ENCODE data around the gene SBF2. TPM values are rescaled to one million over a fixed set of nuclear protein-coding genes. Genes with fewer than 3 reads are reported as not detected.

SBF2 gene
- total and polyA plus RNA-seq, 7 experiments from 2014 or later: 4.2 to 35.2 (median 13.3) TPM

DNA sequence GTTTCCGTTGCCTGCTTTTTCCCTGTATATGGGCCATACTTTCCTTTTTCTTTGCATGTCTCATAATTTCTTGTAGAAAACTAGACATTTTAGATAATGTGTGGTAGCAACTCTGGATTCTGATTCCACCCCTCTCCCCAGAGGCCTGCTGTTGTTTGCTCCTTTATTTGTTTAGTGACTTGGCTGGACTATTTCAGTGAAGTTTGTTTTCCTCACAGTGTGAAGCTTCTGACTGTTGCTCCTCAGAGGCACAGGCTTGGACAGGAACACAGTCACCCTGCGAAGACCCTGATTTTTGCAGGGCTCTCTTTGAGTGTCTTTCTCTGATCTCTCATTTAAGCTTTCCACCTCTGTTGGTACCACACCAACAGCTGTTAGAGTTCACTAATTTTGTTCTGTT is 557.7 kb downstream of the SBF2 start:
- POLR2A ChIA-PET: no interaction called here

DNA sequence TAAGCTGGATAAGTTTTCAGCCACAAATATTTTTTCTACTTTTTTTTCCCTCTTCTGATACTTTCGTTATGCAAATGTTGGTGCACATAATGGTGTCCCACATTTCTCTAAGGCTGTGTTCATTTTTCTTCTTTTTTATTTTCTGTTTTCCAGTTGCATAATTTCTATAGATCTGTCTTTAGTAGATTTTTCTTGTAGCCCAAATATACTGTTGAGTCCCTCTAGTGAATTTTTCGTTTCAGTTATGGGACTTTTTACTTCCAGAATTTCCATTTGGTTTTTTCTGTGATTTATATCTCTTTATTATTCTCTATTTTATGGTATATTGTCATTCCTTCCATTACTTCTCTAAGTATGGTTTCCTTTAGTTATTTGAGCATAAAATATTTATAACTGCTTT is 558.1 kb downstream of the SBF2 start:
- Mint-ChIP-seq H3K9me3 (peaks cover 8 to 23% (median 17%) of the 10 kb centered on the region in 11 donors), H3K36me3 (peaks cover 14 to 46% (median 29%) of the 10 kb centered on the region in 5 donors), H3K27me3 (no peaks in the 10 kb centered on the region), H3K27ac (no peak overlapping the region), H3K4me3 (no peak overlapping the region), H3K4me1 (peaks cover 0 to 27% (median under 1%) of the 10 kb centered on the region in 7 donors)
- Histone ChIP-seq H3K27me3 (ENCODE audit: control insufficient read depth in 2 of 2, insufficient read depth in 2 of 2, low read length in 2 of 2) (no peaks in the 10 kb centered on the region), H3K36me3 (ENCODE audit: control insufficient read depth in 2 of 3, insufficient read depth in 3 of 3, low read length in 3 of 3) (peaks cover 0 to 3% (median 0%) of the 10 kb centered on the region in 3 experiments), H3K4me1 (ENCODE audit: control insufficient read depth in 2 of 2, insufficient read depth in 2 of 2, low read length in 2 of 2) (no peaks in the 10 kb centered on the region), H3K4me3 (ENCODE audit: low read length) (no peak overlapping the region), H3K9me3 (ENCODE audit: control insufficient read depth in 2 of 3, low read length in 3 of 3) (peaks cover 0 to 4% (median 0%) of the 10 kb centered on the region in 3 experiments), H3K27ac (ENCODE audit: low read depth, low read length) (no peak overlapping the region)
- ATAC-seq (no peak), DNase-seq (no peak)
- POLR2A ChIA-PET: no interaction called here
- CTCF ChIA-PET: no interaction called here
- intact Hi-C loops (cut with micrococcal nuclease): no loop called here

More for the DNA sequence above, 557.7 kb downstream of the SBF2 start:
- H3K9me3 Mint-ChIP-seq: peaks cover 8 to 23% (median 17%) of the 10 kb centered on the region in 11 donors
- peaks cover 0 to 27% (median 0%) of the 10 kb centered on the region in 7 donors for H3K4me1 Mint-ChIP-seq
- Histone ChIP-seq H3K4me1 (ENCODE audit: control insufficient read depth in 2 of 2, insufficient read depth in 2 of 2, low read length in 2 of 2) (no peaks in the 10 kb centered on the region), H3K36me3 (ENCODE audit: control insufficient read depth in 2 of 3, insufficient read depth in 3 of 3, low read length in 3 of 3) (peaks cover 0 to 3% (median 0%) of the 10 kb centered on the region in 3 experiments), H3K9me3 (ENCODE audit: control insufficient read depth in 2 of 3, low read length in 3 of 3) (peaks cover 0 to 4% (median 0%) of the 10 kb centered on the region in 3 experiments), H3K27me3 (ENCODE audit: control insufficient read depth in 2 of 2, insufficient read depth in 2 of 2, low read length in 2 of 2) (no peaks in the 10 kb centered on the region), H3K4me3 (ENCODE audit: low read length) (no peak overlapping the region), H3K27ac (ENCODE audit: low read depth, low read length) (no peak overlapping the region)
- ATAC-seq (no peak), DNase-seq (no peak)
- H3K4me3 Mint-ChIP-seq: no peak overlapping the region
- peaks cover 14 to 47% (median 29%) of the 10 kb centered on the region in 5 donors for H3K36me3 Mint-ChIP-seq
- CTCF ChIA-PET: interaction anchor here (1.0 to 2.1 kb wide), 2 partner anchors 11 to 22 kb away, joined by 3 to 12 read pairs; no protein-coding TSS in a partner anchor
- no peak overlapping the region for H3K27ac Mint-ChIP-seq
- intact Hi-C loops (cut with micrococcal nuclease): no loop called here
- no peaks in the 10 kb centered on the region for H3K27me3 Mint-ChIP-seq

DNA sequence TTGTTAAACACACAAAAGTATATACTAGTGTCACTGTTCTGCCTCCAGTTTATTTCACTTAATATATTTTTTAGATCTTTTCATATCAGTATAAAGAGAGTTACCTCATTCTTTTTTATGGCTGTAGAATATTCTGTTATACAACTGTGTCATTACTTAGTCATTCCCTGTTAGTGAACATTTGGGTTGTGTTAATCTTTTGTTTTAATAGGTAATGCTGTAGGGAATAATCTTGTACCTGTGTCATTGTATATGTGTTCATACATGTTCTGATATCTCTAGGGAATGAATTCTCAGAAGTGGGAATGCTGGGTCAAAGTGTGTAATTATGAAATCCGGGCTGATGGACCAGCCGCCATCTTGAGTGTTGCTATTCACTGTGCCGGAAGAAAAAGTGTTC is 558.8 kb downstream of the SBF2 start:
- no peak overlapping the region for H3K27ac ChIP-seq (ENCODE audit: low read depth, low read length)
- peaks cover 0 to 3% (median 0%) of the 10 kb centered on the region in 3 experiments for H3K36me3 ChIP-seq (ENCODE audit: control insufficient read depth in 2 of 3, insufficient read depth in 3 of 3, low read length in 3 of 3)
- no peak overlapping the region for H3K4me3 ChIP-seq (ENCODE audit: low read length)
- no peaks in the 10 kb centered on the region for H3K27me3 Mint-ChIP-seq
- intact Hi-C loops (cut with micrococcal nuclease): no loop called here
- H3K4me1 Mint-ChIP-seq: peaks cover 0 to 26% (median 2%) of the 10 kb centered on the region in 7 donors
- no peaks in the 10 kb centered on the region for H3K4me1 ChIP-seq (ENCODE audit: control insufficient read depth in 2 of 2, insufficient read depth in 2 of 2, low read length in 2 of 2)
- ATAC-seq (no peak), DNase-seq (no peak)
- POLR2A ChIA-PET: no interaction called here
- peaks cover 14 to 47% (median 28%) of the 10 kb centered on the region in 5 donors for H3K36me3 Mint-ChIP-seq
- no peak overlapping the region for H3K27ac Mint-ChIP-seq
- H3K4me3 Mint-ChIP-seq: no peak overlapping the region
- no peaks in the 10 kb centered on the region for H3K27me3 ChIP-seq (ENCODE audit: control insufficient read depth in 2 of 2, insufficient read depth in 2 of 2, low read length in 2 of 2)
- CTCF ChIA-PET: no interaction called here
- peaks cover 8 to 23% (median 17%) of the 10 kb centered on the region in 11 donors for H3K9me3 Mint-ChIP-seq
- H3K9me3 ChIP-seq (ENCODE audit: control insufficient read depth in 2 of 3, low read length in 3 of 3): peaks cover 0 to 4% (median 0%) of the 10 kb centered on the region in 3 experiments

DNA sequence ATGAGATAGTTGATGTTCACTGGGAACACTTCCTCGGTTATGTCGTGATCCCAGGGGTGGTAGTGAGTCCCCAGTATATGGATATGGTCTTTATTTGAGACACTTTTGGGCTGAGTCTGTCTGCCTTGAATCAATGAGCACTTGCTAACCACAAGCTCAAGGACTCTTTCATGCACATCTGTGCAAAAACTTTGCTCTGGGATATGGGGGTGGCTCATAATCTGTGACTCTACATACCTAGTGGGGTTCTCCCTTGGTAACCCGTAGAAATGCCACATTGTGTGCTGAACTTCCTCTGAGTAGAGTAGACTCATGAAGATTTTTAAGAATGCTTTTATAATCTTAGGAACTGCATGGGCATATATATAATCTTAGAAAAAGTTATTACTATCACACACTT is 560.8 kb downstream of the SBF2 start:
- H3K4me1 ChIP-seq (ENCODE audit: control insufficient read depth in 2 of 2, insufficient read depth in 2 of 2, low read length in 2 of 2): no peaks in the 10 kb centered on the region
- Mint-ChIP-seq H3K4me3 (no peak overlapping the region), H3K9me3 (peaks cover 8 to 23% (median 17%) of the 10 kb centered on the region in 11 donors), H3K27me3 (no peaks in the 10 kb centered on the region), H3K4me1 (peaks cover 0 to 8% (median 0%) of the 10 kb centered on the region in 7 donors), H3K36me3 (peaks cover 14 to 38% (median 23%) of the 10 kb centered on the region in 5 donors), H3K27ac (no peak overlapping the region)
- H3K27ac ChIP-seq (ENCODE audit: low read depth, low read length): no peak overlapping the region
- H3K9me3 ChIP-seq (ENCODE audit: control insufficient read depth in 2 of 3, low read length in 3 of 3): peaks cover 0 to 4% (median 0%) of the 10 kb centered on the region in 3 experiments
- no peak overlapping the region for H3K4me3 ChIP-seq (ENCODE audit: low read length)
- intact Hi-C loops (cut with micrococcal nuclease): no loop called here
- ChIA-PET CTCF (interaction anchor here (1.7 kb wide), 1 partner anchor 15 kb away, joined by 5 read pairs; no protein-coding TSS in a partner anchor), POLR2A (no interaction called here)
- no peaks in the 10 kb centered on the region for H3K27me3 ChIP-seq (ENCODE audit: control insufficient read depth in 2 of 2, insufficient read depth in 2 of 2, low read length in 2 of 2)
- no peak for ATAC-seq
- DNase-seq: no peak
- peaks cover 0 to 3% (median 0%) of the 10 kb centered on the region in 3 experiments for H3K36me3 ChIP-seq (ENCODE audit: control insufficient read depth in 2 of 3, insufficient read depth in 3 of 3, low read length in 3 of 3)

DNA sequence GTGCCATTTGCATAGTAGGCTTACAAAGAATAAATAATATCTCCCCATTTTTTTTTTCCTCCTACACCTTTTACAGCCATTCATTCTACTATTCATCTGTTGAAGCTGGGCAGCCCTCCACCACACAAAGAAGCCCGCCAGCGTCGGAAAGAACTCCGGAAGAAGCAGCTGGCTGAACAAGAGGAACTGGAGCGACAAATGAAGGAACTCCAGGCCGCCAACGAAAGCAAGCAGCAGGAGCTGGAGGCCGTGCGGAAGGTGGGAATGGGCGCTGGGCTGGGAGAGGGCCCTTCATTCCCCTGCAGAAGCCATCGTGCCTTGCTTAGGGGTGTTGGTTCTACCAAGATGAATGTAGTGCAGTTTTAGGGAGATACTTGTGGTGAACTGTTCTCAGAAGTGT is 561.6 kb downstream of the SBF2 start:
- DNase-seq (no peak), ATAC-seq (no peak)
- H3K27ac ChIP-seq (ENCODE audit: low read depth, low read length): no peak overlapping the region
- no peaks in the 10 kb centered on the region for H3K27me3 Mint-ChIP-seq
- intact Hi-C loops (cut with micrococcal nuclease): no loop called here
- ChIA-PET POLR2A (no interaction called here), CTCF (no interaction called here)
- H3K36me3 Mint-ChIP-seq: peaks cover 14 to 35% (median 23%) of the 10 kb centered on the region in 5 donors
- H3K9me3 Mint-ChIP-seq: peaks cover 8 to 23% (median 17%) of the 10 kb centered on the region in 11 donors
- peaks cover 0 to 3% (median 0%) of the 10 kb centered on the region in 3 experiments for H3K36me3 ChIP-seq (ENCODE audit: control insufficient read depth in 2 of 3, insufficient read depth in 3 of 3, low read length in 3 of 3)
- H3K27me3 ChIP-seq (ENCODE audit: control insufficient read depth in 2 of 2, insufficient read depth in 2 of 2, low read length in 2 of 2): no peaks in the 10 kb centered on the region
- H3K4me1 ChIP-seq (ENCODE audit: control insufficient read depth in 2 of 2, insufficient read depth in 2 of 2, low read length in 2 of 2): no peaks in the 10 kb centered on the region
- peaks cover 0 to 4% (median 0%) of the 10 kb centered on the region in 3 experiments for H3K9me3 ChIP-seq (ENCODE audit: control insufficient read depth in 2 of 3, low read length in 3 of 3)
- H3K4me3 ChIP-seq (ENCODE audit: low read length): no peak overlapping the region
- H3K27ac Mint-ChIP-seq: no peak overlapping the region
- no peak overlapping the region for H3K4me3 Mint-ChIP-seq
- peaks cover 0 to 5% (median 0%) of the 10 kb centered on the region in 7 donors for H3K4me1 Mint-ChIP-seq

DNA sequence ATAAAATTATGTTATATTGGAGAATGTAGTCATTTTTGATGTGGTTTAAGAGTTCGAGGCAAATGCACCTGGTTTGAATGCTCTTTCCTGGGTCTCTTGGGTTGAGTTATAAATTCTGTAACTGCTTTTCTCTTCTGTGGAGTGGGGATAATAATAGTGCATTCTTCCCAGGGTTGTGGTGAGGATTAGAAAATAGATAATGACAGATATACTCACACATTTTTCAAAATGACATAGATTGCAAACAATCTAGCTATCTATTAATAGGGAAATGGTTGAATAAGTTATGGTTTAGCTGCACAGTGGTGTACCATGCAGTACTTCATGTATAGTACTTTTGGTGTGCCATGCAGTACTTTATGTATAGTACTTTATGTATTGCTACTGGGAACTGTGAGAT is 562.8 kb downstream of the SBF2 start:
- peaks cover 4 to 13% (median 11%) of the 10 kb centered on the region in 11 donors for H3K9me3 Mint-ChIP-seq
- intact Hi-C loops (cut with micrococcal nuclease): no loop called here
- peaks cover 8 to 30% (median 16%) of the 10 kb centered on the region in 5 donors for H3K36me3 Mint-ChIP-seq
- CTCF ChIA-PET: no interaction called here
- no peak overlapping the region for H3K27ac Mint-ChIP-seq
- Histone ChIP-seq H3K27me3 (ENCODE audit: control insufficient read depth in 2 of 2, insufficient read depth in 2 of 2, low read length in 2 of 2) (no peaks in the 10 kb centered on the region), H3K4me3 (ENCODE audit: low read length) (no peak overlapping the region), H3K4me1 (ENCODE audit: control insufficient read depth in 2 of 2, insufficient read depth in 2 of 2, low read length in 2 of 2) (no peaks in the 10 kb centered on the region), H3K36me3 (ENCODE audit: control insufficient read depth in 2 of 3, insufficient read depth in 3 of 3, low read length in 3 of 3) (no peaks in the 10 kb centered on the region), H3K27ac (ENCODE audit: low read depth, low read length) (no peak overlapping the region), H3K9me3 (ENCODE audit: control insufficient read depth in 2 of 3, low read length in 3 of 3) (peaks cover 0 to under 1% (median 0%) of the 10 kb centered on the region in 3 experiments)
- no peak overlapping the region for H3K4me3 Mint-ChIP-seq
- POLR2A ChIA-PET: no interaction called here
- peaks cover 0 to 3% (median 0%) of the 10 kb centered on the region in 7 donors for H3K4me1 Mint-ChIP-seq
- no peak for ATAC-seq
- DNase-seq: no peak
- no peaks in the 10 kb centered on the region for H3K27me3 Mint-ChIP-seq

All from naive thymus-derived CD4-positive, alpha-beta T cell (primary cell).